Activated T-cell treated with anti-CD3 and anti-CD28 coated beads for 24 hours (primary cell): ENCODE results near the gene BAD.

Experiments used
- DNase-seq: peaks from one replicate; pipeline ENCODE4 v3.0.0-alpha.2; 2020; ENCODE audit warnings: low read depth

BAD gene

GRCh38 chr11:64275841-64276240, 8.6 kb downstream of the BAD start:
- DNase-seq = no peak

GRCh38 chr11:64275031-64275800, 9.2 kb downstream of the BAD start:
- DNase-seq = no peak

- peak; percentile 98 for DNase-seq
Observed at GRCh38 chr11:64269540-64270220, 14.8 kb downstream of the BAD start.

GRCh38 chr11:64268893-64269539, 15.4 kb downstream of the BAD start:
- no peak for DNase-seq

- no peak for DNase-seq
Observed at GRCh38 chr11:64268025-64268892, 16.2 kb downstream of the BAD start.

- DNase-seq = no peak
Observed at GRCh38 chr11:64267207-64267945, 17.1 kb downstream of the BAD start.

- DNase-seq = no peak
Observed at GRCh38 chr11:64266339-64266738, 18.1 kb downstream of the BAD start.

GRCh38 chr11:64265176-64266160, 19.0 kb downstream of the BAD start:
- DNase-seq = no peak

- no peak for DNase-seq
Observed at GRCh38 chr11:64264371-64264852, 20.1 kb downstream of the BAD start.

GRCh38 chr11:64263947-64264317, 20.5 kb downstream of the BAD start:
- DNase-seq = no peak

- DNase-seq = no peak
Observed at GRCh38 chr11:64263021-64263946, 21.2 kb downstream of the BAD start.

- no peak for DNase-seq
Observed at GRCh38 chr11:64262271-64263002, 22.0 kb downstream of the BAD start.

GRCh38 chr11:64261556-64262080, 22.8 kb downstream of the BAD start:
- DNase-seq = no peak

- DNase-seq = no peak
Observed at GRCh38 chr11:64260147-64260708, 24.2 kb downstream of the BAD start.

- DNase-seq = no peak
Observed at GRCh38 chr11:64259533-64260067, 24.9 kb downstream of the BAD start.

GRCh38 chr11:64258946-64259532, 25.4 kb downstream of the BAD start:
- no peak for DNase-seq

GRCh38 chr11:64258356-64258755, 26.1 kb downstream of the BAD start:
- DNase-seq = no peak
